NCI-H226 (cell line): ENCODE results near the gene MAP1LC3C.
A peak's percentile ranks its signal among the peaks of the same experiment; 100 is the strongest.
"Not testable (repeated sequence)": the region's sequence is repeated elsewhere in the genome, so short reads cannot be mapped to it uniquely, and the experiment has no call there.

ENCODE experiments used
- DNase-seq: peaks from one replicate; pipeline ENCODE4 v3.0.0-alpha.2; 2015

Gene MAP1LC3C

GRCh38 chr1:241990040-241990439, 8.9 kb downstream of the MAP1LC3C start:
- DNase-seq = peak; percentile 69

GRCh38 chr1:241988389-241988930, 10.4 kb downstream of the MAP1LC3C start:
- not testable (repeated sequence) for DNase-seq

GRCh38 chr1:241985787-241986186, 13.1 kb downstream of the MAP1LC3C start:
- DNase-seq = no peak

- DNase-seq = no peak
Observed at GRCh38 chr1:241979926-241980325, 19.0 kb downstream of the MAP1LC3C start.

- DNase-seq = no peak
Observed at GRCh38 chr1:241979071-241979470, 19.8 kb downstream of the MAP1LC3C start.

GRCh38 chr1:241976229-241976628, 22.7 kb downstream of the MAP1LC3C start:
- DNase-seq = no peak

- no peak for DNase-seq
Observed at GRCh38 chr1:241972703-241973369, 26.1 kb downstream of the MAP1LC3C start.

- DNase-seq = no peak
Observed at GRCh38 chr1:241968611-241969010, 30.3 kb downstream of the MAP1LC3C start.

- no peak for DNase-seq
Observed at GRCh38 chr1:241964550-241965282, 34.2 kb downstream of the MAP1LC3C start.

GRCh38 chr1:241963722-241964121, 35.2 kb downstream of the MAP1LC3C start:
- no peak for DNase-seq

- DNase-seq = no peak
Observed at GRCh38 chr1:241962153-241962552, 36.7 kb downstream of the MAP1LC3C start.

GRCh38 chr1:241957692-241958494, 41.0 kb downstream of the MAP1LC3C start, which contains the start of gene BECN2:
Gene BECN2 (plus strand): TSS chr1:241957767. CDS start chr1:241957767, 0 bp downstream.
- DNase-seq = no peak

- DNase-seq = no peak
Observed at GRCh38 chr1:241950390-241950789, 48.5 kb downstream of the MAP1LC3C start.

GRCh38 chr1:241947354-241947753, 51.5 kb downstream of the MAP1LC3C start:
- DNase-seq = no peak
